Raji (cell line): ENCODE data around the gene KDR.

Experiments used
- POLR2A ChIP-seq: IDR thresholded peaks from 2 replicates; pipeline ENCODE4 v1.6.1; 2011; ENCODE audit warnings: low read depth, low read length, control low read depth; ENCODE audit not compliant: insufficient read depth

KDR gene

GRCh38 chr4:55099816-55100215, 25.6 kb downstream of the KDR start:
- TF ChIP-seq POLR2A: no peak

- TF ChIP-seq POLR2A: no peak
Measured at GRCh38 chr4:55098456-55099204, 26.8 kb downstream of the KDR start.

GRCh38 chr4:55096619-55097018, 28.8 kb downstream of the KDR start:
- no peak for TF ChIP-seq POLR2A

GRCh38 chr4:55096045-55096444, 29.4 kb downstream of the KDR start:
- no peak for TF ChIP-seq POLR2A

- TF ChIP-seq POLR2A: no peak
Measured at GRCh38 chr4:55092504-55092903, 32.9 kb downstream of the KDR start.

- no peak for TF ChIP-seq POLR2A
Measured at GRCh38 chr4:55089916-55090315, 35.5 kb downstream of the KDR start.

GRCh38 chr4:55087913-55088260, 37.5 kb downstream of the KDR start:
- TF ChIP-seq POLR2A: no peak

- TF ChIP-seq POLR2A: no peak
Measured at GRCh38 chr4:55087009-55087912, 38.1 kb downstream of the KDR start.

GRCh38 chr4:55086578-55086977, 38.8 kb downstream of the KDR start:
- TF ChIP-seq POLR2A: no peak

- TF ChIP-seq POLR2A: no peak
Measured at GRCh38 chr4:55083735-55084134, 41.7 kb downstream of the KDR start.

GRCh38 chr4:55082756-55083155, 42.6 kb downstream of the KDR start:
- no peak for TF ChIP-seq POLR2A

- no peak for TF ChIP-seq POLR2A
Measured at GRCh38 chr4:55080174-55080865, 45.1 kb downstream of the KDR start.

- TF ChIP-seq POLR2A: no peak
Measured at GRCh38 chr4:55079451-55080173, 45.8 kb downstream of the KDR start.

- no peak for TF ChIP-seq POLR2A
Measured at GRCh38 chr4:55078987-55079386, 46.4 kb downstream of the KDR start.

- no peak for TF ChIP-seq POLR2A
Measured at GRCh38 chr4:55077577-55077976, 47.8 kb downstream of the KDR start.
